ENCODE measurements around the gene MARS1.
"Not testable (repeated sequence)": the region's sequence is repeated elsewhere in the genome, so short reads cannot be mapped to it uniquely, and the experiment has no call there.

Gene MARS1

GRCh38 chr12:57497223-57498131, 9.6 kb downstream of the MARS1 start:
- DNase-seq: no peak

- DNase-seq: no peak
These were observed 10.2 kb downstream of the MARS1 start for GRCh38 chr12:57498132-57498502.

GRCh38 chr12:57498571-57498970, 10.7 kb downstream of the MARS1 start:
- DNase-seq: no peak

- DNase-seq: no peak
These were observed 12.3 kb downstream of the MARS1 start for GRCh38 chr12:57500213-57500612.

- DNase-seq: not testable (repeated sequence)
These were observed 14.6 kb downstream of the MARS1 start for GRCh38 chr12:57502311-57502969.

- DNase-seq: not testable (repeated sequence)
These were observed 18.7 kb downstream of the MARS1 start for GRCh38 chr12:57506541-57506940.

- not testable (repeated sequence) for DNase-seq
These were observed 19.9 kb downstream of the MARS1 start for GRCh38 chr12:57507796-57508195.

GRCh38 chr12:57511161-57511560, 23.3 kb downstream of the MARS1 start:
- DNase-seq: no peak

- DNase-seq: no peak
These were observed 23.9 kb downstream of the MARS1 start for GRCh38 chr12:57511588-57512325.

- DNase-seq: no peak
These were observed 24.8 kb downstream of the MARS1 start for GRCh38 chr12:57512665-57513064.

- no peak for DNase-seq
These were observed 25.4 kb downstream of the MARS1 start for GRCh38 chr12:57513266-57513665.

- DNase-seq: not testable (repeated sequence)
These were observed 25.8 kb downstream of the MARS1 start for GRCh38 chr12:57513677-57514076.

- DNase-seq: not testable (repeated sequence)
These were observed 26.4 kb downstream of the MARS1 start for GRCh38 chr12:57514246-57514645.

GRCh38 chr12:57514720-57515407, 27.0 kb downstream of the MARS1 start:
- DNase-seq: no peak

- DNase-seq: no peak
These were observed 27.6 kb downstream of the MARS1 start for GRCh38 chr12:57515408-57515933.

GRCh38 chr12:57515934-57516541, 28.2 kb downstream of the MARS1 start:
- DNase-seq: no peak

GRCh38 chr12:57516617-57517153, 28.8 kb downstream of the MARS1 start:
- no peak for DNase-seq

GRCh38 chr12:57517187-57517586, 29.3 kb downstream of the MARS1 start:
- no peak for DNase-seq

- not testable (repeated sequence) for DNase-seq
These were observed 29.9 kb downstream of the MARS1 start for GRCh38 chr12:57517718-57518117.

GRCh38 chr12:57518176-57518919, 30.5 kb downstream of the MARS1 start:
- DNase-seq: no peak
